NCI-H1105 (cell line): ENCODE measurements around the gene POU6F1.
A peak's percentile ranks its signal among the peaks of the same experiment; 100 is the strongest.

ENCODE experiments used
- DNase-seq: peaks from one replicate; lab custom pipeline; 2025; lab: John Stamatoyannopoulos, UW

The POU6F1 gene

DNA sequence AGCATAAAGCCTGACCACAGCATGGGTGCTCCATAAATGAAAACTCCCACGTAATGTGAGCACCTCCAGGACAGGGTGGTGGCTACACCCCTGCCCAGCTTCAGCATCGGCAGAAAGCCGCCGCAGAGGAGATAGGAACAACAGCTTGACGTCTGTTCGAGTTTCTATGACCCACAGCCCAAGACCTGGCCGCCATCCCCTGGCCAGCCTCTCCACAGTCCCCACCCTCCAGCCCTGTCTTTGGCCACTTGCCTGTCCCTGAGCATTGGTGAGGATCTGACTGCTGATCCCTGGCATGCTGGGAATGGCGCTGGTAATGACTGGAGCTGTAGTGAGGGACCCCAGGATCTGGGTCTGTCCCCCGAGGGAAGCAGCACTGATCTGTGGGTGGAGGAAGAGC is 21.3 kb downstream of the POU6F1 start:
- DNase-seq, result no peak

DNA sequence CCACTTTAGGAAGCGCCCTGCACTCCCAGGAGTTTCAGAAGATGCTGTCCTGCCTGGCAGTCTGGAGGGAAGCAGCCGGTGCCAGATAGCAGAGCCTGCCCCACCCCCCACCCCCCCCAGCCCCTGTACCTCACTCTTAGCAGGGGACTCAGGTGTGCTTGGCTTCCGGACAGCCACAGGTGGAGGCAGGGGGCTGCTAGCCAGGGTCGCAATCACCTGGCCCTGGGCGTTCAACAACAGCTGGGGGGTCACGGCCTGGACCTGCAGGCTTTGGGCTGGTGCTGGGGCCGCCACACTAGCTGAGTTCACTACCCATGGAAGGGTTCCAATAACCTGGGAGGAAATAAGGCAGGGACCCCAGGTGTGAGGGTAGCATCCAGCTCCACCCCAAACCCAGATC is 22.0 kb downstream of the POU6F1 start:
- DNase-seq, result no peak

DNA sequence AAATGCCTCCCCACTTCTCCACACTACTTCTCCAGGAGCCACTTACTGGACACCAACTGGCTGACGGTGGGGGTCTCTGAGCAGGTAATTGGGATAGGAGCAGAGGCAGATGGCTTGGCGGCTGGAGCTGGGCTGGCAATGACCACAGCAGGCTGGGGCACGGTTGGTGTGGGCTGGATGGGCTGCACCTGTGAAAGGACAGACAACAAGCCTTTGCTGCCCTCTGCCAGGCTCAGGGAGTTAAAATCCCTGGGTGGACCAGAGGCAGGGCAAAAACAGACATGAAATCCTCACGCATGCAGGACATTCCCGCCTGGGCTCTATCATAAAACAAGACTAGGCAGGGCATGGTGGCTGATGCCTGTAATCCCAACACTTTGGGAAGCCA is 25.6 kb downstream of the POU6F1 start:
- no peak for DNase-seq

DNA sequence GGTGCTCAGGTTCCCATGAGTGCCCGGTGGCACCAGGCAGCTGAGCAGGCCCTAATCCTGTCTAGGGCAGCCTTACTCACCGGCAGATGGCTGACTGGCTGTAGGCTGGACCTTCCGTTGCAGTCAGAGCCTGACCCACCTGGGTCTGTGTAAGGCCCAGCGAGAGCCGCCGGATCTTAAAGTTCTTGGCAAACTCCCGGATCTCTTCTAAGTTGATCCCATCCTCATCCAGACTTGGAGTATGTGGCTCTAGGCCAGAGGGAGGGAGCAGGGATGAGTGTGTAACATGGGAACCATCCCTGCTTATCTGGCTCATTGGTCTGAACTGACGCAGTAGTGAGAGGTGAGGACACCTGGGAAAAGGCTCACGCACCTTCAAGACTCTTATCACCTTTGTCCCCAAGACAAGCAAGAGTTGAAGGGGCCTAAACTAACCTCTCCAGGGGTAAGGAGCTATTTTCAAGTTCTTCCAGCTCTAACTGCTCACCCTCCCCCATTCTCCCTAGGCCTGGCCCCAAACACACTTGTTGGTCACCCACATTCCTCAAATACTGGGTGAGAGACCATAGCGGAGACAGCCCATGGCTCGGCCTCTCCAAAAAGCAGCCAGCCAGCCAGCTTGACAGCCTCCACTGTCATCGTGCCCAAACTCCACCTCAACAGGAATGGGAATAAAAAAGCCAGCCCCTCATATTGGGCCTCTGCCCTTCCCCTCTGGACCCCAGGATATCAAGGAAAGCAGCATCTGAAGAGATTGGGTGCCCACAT is 26.2 kb downstream of the POU6F1 start:
- no peak for DNase-seq

DNA sequence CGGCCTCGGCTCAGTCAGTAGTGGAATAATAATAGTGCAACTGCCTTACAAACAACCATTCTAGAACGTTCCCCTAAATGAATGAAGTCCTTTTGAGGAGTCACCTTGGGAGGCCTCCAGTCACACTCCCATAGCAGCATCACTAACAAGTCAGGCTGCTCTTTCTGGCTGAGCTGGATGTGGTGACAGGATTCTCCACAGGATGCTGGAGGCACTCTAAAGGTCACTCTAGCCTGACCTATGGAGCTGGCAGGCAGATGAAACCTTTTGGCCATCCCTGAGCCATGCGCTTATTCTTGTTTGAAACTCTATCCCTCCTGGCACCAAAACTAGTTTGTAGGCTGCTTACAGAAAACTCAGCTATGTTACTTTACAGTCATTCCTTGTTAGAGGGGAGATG is 27.0 kb downstream of the POU6F1 start:
- DNase-seq, result no peak

DNA sequence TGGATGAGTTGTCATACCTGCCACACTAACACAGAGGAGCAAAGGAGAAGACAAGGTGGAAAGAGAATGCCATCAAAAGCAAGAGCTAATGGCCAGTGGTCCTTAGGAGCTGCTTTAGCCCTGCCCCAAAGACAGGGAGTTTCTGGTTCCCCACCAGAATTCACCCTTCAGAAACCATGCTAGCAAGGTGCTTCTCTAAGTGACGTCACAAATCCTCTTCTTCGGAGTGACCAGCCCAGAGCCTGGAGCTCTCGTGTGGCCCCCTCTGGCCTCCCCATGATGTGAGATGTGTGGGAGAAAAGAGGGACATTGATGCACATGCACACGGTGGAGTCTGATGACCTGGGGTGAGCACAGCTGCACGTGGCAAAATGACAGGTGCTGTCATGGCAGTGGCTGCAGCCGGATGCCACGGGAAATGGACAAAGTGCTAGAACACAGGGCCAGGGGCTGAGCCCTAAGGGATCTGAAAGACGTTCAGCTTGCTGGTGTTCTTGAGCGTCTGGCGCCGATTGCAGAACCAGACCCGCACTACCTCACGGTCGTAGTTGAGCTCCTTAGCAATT is 28.0 kb downstream of the POU6F1 start:
- DNase-seq, result no peak

DNA sequence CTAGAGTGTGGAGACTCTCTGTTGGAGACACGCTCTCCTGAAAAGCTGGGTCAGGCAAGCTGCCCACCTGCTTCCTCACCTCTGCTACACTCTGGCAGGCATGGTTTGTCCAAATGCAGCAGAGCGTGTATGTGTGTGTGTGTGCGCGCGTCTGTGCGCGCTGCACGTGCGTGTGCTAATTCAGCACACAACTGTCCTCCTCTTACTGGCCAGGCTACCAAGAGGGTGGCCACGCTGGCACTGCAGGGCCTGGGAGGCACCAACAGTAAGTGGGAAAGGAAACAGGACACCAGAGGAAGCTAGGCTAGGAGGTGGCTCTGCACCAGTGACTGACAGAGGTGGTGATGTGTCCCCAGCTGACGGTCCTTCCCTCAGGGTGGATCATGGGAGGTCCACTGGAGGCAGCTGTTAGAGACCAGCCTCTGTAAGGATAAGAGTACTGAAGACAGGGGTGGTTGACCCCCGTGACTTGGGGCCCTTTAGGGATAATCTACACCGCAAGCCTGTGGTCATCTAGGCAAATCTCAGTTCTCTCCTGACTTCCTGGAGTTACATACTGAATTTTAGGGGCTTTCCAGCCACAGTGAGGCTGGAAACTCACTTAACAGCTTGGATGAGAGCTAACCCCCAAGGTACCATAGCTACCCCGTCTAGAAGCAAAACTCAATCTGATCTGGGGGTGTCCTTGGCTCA is 29.4 kb downstream of the POU6F1 start:
- no peak for DNase-seq

DNA sequence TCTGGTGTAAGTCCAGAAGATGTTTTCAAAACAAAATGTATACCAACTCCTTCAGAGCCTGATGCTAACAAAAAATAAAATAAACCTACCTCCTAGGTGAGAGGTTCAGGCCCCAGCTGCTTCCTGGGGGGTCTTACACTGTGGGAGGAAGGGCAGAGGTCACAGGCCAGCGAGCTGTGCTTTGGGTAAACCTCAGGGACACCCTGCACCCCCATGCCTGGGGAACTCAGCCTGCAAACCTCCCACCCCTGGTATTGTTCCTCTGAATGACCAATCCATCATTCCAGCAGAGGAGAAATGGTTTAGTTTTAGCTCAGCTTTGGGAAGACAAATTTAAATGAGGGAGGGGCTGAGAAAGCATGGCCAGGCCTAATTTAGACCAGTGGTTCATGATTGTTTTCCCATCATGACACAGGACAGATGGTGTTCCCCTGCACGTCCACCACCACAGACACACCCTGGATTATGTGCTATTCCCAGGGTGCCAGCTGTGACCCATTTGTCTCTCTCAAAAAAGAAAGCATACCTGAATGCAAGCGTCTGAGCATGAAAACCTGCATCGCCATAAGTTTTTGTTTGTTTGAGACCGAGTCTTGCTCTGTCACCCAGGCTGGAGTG is 30.4 kb downstream of the POU6F1 start:
- no peak for DNase-seq

DNA sequence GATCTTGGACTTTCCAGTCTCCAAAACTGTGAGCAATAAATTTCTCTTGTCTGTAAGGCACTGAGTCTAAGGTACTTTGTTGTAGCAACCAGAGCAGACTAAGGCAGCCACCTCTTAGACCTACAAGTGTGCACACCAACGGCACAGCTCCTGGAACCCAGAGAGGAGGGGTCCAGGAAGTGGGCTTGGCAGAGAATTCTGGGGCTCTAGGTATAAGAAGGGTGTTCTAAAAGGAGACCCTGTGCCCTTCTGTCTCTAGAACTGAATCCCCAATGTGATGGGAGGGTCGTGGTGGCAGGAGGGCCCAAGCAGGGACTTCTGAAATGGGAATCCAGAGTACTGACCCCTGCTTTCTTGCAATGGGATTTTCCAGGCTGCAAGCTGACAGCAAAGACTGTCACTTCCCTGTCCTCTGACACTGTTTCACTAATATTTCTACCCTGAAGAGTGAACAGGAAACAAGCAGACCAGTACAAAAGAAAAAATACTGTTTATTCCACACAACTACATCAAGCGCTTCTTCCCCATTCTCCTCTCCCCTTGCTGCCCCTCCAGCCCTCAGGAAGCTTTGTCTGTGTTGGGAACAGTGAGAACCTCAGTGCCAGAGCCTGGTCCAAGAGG is 31.3 kb downstream of the POU6F1 start:
- no peak for DNase-seq

DNA sequence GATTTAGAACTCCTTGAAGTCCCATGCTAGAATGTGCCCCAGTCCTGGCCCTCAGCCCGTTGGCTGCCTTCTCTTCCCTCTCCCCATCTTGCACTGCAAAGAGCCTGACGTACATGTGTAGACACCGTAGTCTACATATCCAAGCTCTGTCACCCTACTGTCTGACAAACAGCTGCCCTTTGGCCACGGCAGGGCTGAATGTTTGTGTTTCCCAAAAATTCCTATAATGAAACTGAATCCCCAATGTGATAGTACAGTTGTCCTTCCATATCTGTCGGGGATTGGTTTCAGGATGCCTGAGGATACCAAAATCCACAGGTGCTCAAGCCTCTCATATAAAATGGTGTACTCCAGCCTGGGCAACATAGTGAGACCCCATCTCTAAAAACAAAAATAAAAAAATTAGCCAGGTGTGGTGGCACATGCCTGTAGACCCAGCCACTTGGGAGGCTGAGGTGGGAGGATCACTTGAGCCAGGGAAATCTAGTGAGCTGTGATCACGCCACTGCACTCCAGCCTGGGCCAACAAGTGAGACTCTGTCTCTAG is 32.6 kb downstream of the POU6F1 start:
- DNase-seq, result no peak

DNA sequence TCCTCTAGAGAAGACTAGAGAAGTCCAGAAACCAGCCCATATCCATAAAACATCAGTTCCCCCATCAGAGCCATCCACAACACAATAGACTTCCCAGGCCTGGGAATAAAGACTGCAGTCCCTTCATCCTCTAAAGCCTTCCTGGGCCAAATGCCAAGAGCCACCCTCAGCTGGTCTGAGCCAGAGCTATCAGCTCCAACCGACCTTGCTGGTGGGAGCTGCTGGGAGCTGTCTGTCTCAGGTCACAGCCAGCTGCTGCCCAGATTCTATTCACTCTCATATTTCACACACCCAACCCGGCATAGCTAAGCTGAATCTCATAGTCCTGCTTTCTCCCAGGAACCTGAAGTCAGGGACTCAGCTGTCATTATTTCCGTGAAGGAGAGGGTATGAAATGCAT is 34.0 kb downstream of the POU6F1 start:
- DNase-seq, result peak; percentile 40

DNA sequence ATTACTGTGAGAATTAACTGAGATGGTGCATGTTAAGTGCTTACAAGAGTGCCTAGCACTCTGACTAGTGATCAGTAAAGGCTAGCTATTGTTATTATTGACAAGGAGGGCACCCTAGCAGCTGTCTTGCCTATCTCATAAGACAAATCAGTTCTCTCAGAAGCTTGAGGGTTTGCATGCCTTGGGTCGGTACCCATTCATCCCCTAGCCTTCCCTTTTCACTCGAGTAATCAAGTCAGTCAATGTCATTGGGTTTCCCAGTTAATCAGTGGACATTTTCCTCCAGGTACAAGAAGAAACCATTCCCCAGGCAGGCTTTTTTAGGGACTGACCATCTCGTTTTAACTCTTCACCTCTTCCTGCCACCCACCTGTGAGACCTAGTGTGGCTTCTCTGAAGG is 34.5 kb downstream of the POU6F1 start:
- DNase-seq, result no peak

DNA sequence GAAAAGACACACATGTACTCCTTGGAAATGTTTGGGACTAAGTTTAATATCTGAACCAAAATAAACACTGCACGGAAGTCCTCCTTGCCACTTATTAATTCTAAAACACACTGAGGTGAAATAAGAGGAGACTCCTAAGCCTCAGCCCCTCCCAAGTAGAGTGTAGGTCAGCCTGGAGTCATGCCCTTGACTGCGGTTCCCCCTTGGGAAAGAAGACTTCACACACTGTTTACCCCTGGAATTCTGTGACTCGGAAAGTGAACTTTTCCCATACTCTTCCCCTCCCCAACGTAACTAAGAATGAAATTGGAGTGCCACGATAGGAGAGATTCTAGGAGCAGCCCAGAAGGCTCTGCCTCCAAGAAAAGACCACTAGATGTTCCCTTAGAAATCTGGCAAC is 36.3 kb downstream of the POU6F1 start:
- no peak for DNase-seq

DNA sequence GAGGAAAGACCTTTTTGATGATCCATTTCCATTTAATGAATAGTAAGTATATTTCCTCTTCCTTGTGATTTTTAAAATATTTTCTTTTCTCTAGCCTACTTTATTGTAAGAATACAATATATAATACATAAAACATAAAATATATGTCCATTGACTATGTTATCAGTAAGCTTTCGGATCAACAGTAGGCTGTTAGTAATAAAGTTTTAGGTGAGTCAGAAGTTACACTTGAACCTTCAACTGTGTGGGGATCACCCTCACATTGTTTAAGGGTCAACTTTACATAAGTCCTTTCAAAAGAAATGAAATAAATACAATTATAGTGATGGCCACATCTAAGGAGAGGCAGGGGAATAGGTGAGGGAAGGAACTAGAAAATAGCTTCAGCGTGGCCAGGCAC is 40.0 kb downstream of the POU6F1 start:
- DNase-seq, result no peak

DNA sequence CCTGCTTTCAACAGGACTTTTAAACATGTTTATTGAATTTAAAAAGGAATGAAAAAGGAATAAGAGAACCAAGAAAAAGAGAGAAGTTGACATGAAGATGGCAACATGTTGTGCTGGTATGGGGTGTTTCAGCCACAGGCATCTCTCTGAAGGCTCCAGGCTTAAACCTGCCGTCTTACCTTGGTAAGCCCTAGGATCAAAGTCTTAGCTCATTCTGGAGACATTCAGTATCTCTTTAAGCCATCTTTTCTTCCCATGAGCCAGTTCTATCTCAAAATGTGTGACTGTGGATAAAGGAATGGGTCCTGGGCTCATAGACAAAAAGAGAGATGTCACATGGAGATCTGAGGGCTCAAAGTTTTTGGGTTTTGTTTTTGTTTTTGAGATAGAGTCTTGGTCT is 43.4 kb downstream of the POU6F1 start:
- DNase-seq, result no peak

DNA sequence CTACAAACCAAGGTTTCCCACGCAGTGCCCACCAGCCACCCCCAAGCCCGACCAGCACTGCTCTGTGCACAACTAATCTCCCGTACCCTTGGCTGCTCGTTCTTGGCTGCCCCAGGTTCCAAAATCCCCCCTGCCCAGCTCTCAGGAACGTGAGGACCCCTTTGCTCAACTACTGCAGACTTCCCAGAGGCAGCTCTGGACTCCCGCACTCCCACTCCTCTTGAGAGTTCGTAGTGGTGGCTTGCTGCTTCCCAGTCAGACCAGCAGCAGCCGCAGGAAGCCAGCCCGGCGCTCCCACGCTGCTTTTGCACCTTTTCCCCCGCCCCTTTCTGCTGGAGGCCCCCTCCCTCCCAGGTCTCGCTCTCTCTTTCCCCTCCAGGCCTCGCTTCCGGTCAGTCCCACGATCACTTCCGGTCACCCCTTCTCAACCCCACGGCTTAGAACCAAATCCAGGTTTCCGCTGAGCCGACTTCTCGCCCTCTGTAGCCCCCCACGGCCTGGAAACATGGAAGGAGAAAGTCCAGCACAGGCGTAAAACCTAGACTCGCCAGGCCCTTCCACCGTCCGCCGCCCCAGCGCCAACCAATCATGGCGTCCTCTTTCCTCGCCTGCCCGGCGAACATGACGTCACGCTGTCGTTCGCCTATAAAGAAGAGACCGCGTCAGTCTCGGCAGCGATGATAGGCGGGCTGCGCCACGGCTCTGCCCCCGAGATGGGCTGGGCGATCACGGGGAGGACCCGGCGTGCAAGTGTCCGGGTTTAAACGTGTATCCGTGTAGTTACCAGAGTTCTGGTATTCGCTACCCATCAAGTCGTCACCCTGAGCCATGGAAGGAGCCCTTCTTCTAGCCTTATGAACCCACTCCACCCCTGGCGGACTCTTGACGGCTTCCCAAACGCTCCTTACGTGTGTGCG is 45.1 kb downstream of the POU6F1 start, which contains the start of gene TFCP2:
TSS of gene TFCP2 (minus strand) at position 621 of the 917 bp plus-strand sequence. CDS start 713 bp downstream, outside the sequence.
- DNase-seq, result peak; percentile 77

DNA sequence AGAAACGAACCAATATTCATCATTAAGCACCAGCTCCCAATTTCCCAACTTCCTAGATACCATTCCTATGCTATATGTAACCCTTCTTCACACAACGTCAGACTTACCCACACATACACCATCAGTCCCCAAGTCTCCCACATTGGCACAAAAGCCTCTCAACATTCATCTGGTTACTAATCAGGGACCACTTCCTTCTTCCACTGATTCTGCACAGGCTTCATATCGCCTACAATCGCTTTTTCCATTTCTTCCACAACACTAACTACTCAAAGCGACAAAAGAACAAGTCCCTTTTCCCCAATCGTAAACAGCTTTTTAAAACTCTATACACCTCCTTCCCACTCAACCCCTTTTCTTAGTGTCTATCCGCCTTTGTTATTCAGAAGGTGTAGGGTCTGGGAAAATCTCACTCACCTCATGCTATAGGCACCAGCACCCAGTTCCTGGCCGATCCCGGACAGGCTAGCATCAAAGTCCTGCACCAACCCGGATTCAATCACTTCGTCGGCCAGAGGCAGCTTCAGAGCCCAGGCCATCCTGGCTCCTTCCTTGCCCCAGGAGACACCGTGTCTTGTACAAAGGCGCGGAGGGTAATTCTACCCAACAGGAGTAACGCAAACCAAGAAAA is 45.9 kb downstream of the POU6F1 start:
- no peak for DNase-seq

DNA sequence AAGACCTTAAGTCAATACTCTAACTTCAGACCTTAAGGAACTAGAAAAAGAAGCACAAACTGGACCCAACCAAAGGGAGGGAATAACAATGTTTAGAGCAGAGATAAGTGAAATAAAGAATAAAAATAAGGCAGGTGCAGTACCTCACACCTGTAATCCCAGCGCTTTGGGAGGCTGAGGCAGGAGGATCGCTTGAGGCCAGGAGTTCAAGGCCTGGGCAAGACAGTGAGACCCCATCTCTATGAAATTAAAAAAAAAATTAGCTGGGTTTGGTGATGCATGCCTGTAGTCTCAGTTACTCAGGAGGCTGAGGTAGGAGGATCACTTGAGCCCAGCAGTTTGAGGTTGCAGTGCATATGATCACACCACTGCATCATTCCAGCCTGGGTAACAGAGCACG is 54.1 kb downstream of the POU6F1 start:
- no peak for DNase-seq

DNA sequence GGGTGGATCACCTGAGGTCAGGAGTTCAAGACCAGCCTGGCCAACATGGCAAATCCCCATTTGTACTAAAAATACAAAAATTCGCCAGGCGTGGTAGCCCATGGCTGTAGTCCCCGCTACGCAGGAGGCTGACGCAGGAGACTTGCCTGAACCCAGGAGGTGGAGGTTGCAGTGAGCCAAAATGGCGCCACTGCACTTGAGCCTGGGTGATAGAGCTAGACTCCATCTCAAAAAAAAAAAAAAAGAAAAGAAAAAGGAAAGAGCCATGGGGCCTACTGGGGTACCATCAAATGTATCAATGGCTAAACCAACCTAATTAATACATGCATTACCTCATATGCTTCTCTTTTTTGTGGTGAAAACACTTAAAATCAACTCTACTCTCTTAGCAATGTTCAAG is 55.6 kb downstream of the POU6F1 start:
- DNase-seq, result no peak

DNA sequence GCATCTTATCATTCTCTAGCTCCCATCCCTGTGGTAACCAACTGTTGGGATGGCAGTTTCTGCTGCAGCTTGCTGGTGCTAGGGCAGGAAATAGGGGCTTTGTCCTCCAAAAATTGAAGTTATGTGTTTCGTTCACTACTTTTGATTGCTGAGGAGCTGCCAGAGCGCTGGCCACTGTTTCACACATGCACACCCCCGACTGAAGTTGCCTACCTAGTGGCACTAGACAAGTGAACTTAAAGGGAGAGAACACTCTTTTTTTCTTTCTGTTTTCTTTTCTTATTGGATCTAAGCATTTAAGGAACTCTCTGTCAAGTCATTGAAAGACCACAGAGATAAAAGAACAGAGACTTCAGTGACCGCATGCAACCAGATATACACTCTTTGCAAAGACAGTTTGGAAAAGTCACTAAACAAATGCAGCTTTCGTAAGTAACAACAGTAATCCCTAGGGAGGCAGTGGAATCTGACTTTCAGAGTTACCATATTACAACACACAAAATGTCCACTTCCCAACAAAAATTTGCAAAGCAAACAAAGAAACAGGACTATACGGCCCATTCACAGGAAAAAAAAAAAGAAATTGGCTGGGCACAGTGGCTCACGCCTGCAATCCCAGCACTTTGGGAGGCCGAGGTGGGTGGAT is 56.9 kb downstream of the POU6F1 start:
- no peak for DNase-seq
